ENCODE measurements around the gene CLEC2B.

Gene CLEC2B

DNA sequence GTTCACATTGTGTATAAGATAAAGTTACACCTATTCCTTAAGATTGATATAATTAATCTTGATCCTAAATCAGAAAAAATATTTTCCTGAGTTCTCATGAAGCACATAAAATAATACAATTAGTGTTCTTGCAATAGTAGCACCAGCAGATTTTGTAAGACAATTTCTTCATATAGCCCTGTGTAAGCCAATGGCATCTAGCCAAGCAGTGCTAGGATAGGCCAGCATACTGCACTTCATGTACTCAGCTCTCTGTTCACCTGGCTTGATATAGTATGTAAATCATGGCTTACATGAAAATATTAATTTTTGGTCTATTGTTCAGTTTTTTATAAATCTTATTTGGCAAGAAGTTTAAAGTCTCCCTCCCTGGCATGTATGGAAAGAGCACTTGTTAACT, 14.0 kb upstream of the CLEC2B start:
- POLR2A ChIA-PET = no interaction called here
- TF ChIP-seq ZNF510 (tag by site-specific recombination; IDR thresholded peaks at IDR 0.05; ENCODE audit: insufficient replicate concordance) = no peak
- TF ChIP-seq ZNF10 (tag by site-specific recombination; IDR thresholded peaks at IDR 0.05) = no peak
- no peak for TF ChIP-seq ZNF558 (tag by site-specific recombination; IDR thresholded peaks at IDR 0.05)
- TF ChIP-seq ZNF157 (tag by site-specific recombination; IDR thresholded peaks at IDR 0.05) = no peak
- TF ChIP-seq ZNF155 (tag by site-specific recombination; IDR thresholded peaks at IDR 0.05) = no peak
- no peak for TF ChIP-seq ZNF629 (tag by site-specific recombination; IDR thresholded peaks at IDR 0.05)
- no peak for TF ChIP-seq PRDM2 (tag by site-specific recombination; IDR thresholded peaks at IDR 0.05; ENCODE audit: borderline replicate concordance)
- no peak for TF ChIP-seq ZEB2 (tag by site-specific recombination; IDR thresholded peaks at IDR 0.05)
- no peaks in the 10 kb centered on the region for H3K4me1 ChIP-seq (ENCODE audit: control insufficient read depth, insufficient read depth, low read length)
- H3K9me3 ChIP-seq (ENCODE audit: control insufficient read depth, insufficient read depth, low read depth, low read length) = no peaks in the 10 kb centered on the region
- H3K27ac ChIP-seq (ENCODE audit: extremely low read depth, low read depth, low read length) = no peak overlapping the region
- H3K36me3 ChIP-seq (ENCODE audit: control insufficient read depth in 2 of 2, insufficient read depth in 1 of 2, low read length in 2 of 2) = no peaks in the 10 kb centered on the region
- CTCF ChIA-PET = no interaction called here
- no peak overlapping the region for H3K4me3 ChIP-seq (ENCODE audit: low read depth, low read length)

DNA sequence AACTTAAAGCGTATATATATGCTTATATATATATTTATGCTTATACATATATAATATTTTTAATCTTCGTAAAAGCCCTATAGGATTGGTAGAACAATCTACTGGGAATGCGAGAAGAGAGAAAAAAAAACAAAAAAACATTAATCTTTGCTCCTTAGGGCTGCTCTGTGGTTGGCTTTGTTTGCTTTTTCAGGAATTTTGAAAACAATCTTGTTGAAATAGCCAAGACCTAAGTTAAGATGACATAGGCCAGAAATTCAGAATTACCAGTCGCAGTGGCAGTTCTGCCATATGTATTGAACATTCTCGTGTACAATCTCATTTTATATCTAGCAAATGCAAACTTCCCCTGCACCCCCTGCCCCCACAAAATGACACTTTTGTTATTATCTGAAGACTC, 12.8 kb upstream of the CLEC2B start:
- TF ChIP-seq ZNF211 (tag by site-specific recombination; IDR thresholded peaks at IDR 0.05; ENCODE audit: low read depth) (no peak), ZNF658 (tag by site-specific recombination; IDR thresholded peaks at IDR 0.05) (no peak), ZNF830 (tag by site-specific recombination; IDR thresholded peaks at IDR 0.05; ENCODE audit: low read depth) (no peak), ZNF175 (tag by site-specific recombination; IDR thresholded peaks at IDR 0.05) (no peak), ZNF350 (tag by site-specific recombination; IDR thresholded peaks at IDR 0.05) (no peak), ZBTB20 (tag by site-specific recombination; IDR thresholded peaks at IDR 0.05) (no peak), MYNN (tag by site-specific recombination; IDR thresholded peaks at IDR 0.05; ENCODE audit: borderline replicate concordance) (no peak), KLF8 (tag by site-specific recombination; IDR thresholded peaks at IDR 0.05) (no peak), KLF9 (tag by site-specific recombination; IDR thresholded peaks at IDR 0.05; ENCODE audit: low read depth) (no peak), PRDM2 (tag by site-specific recombination; IDR thresholded peaks at IDR 0.05; ENCODE audit: borderline replicate concordance) (no peak), GLI4 (tag by site-specific recombination; IDR thresholded peaks at IDR 0.05) (no peak), ZNF423 (tag by site-specific recombination; IDR thresholded peaks at IDR 0.05) (no peak)
- CTCF ChIA-PET = no interaction called here

More for the DNA sequence above, 12.8 kb upstream of the CLEC2B start:
- no peaks in the 10 kb centered on the region for H3K9me3 ChIP-seq (ENCODE audit: control insufficient read depth, insufficient read depth, low read depth, low read length)
- POLR2A ChIA-PET = no interaction called here
- H3K4me1 ChIP-seq (ENCODE audit: control insufficient read depth, insufficient read depth, low read length) = no peaks in the 10 kb centered on the region
- no peaks in the 10 kb centered on the region for H3K36me3 ChIP-seq (ENCODE audit: control insufficient read depth in 2 of 2, insufficient read depth in 1 of 2, low read length in 2 of 2)
- no peak overlapping the region for H3K27ac ChIP-seq (ENCODE audit: extremely low read depth, low read depth, low read length)
- no peak overlapping the region for H3K4me3 ChIP-seq (ENCODE audit: low read depth, low read length)
